Natural killer cell (primary cell): ENCODE results near the gene ATP2B2. TPM values are rescaled to one million over a fixed set of nuclear protein-coding genes. Genes with fewer than 3 reads are reported as not detected.

Experiments used
- ATAC-seq, 3 donors: fragments of 150-1000 bp in 2 of 3; fragments of 200-7000 bp in 1 of 3; cut with Tn5 transposase; 1 replicate in 1 of 3; 2 replicates in 2 of 3; pipeline ENCODE4 v1.10.0; 2021; ENCODE audit warnings: mild to moderate bottlenecking in 2 of 3, moderate library complexity in 2 of 3
- DNase-seq, 2 donors: peaks; one replicate each; pipeline versions ENCODE4 v3.0.0 to v3.0.0-alpha.2; 2013 to 2021; ENCODE audit warnings: mixed read lengths in 1 of 2
- H3K27ac ChIP-seq: one replicate; pipeline ENCODE4 v1.5.1; 2013; ENCODE audit warnings: mild to moderate bottlenecking, low read length
- H3K27me3 ChIP-seq: one replicate; pipeline ENCODE4 v1.6.1; 2013; ENCODE audit warnings: low read length; ENCODE audit not compliant: control insufficient read depth, insufficient read depth
- H3K36me3 ChIP-seq: one replicate; pipeline ENCODE4 v1.6.1; 2013; ENCODE audit warnings: low read length; ENCODE audit not compliant: control insufficient read depth, insufficient read depth
- H3K4me1 ChIP-seq: one replicate; pipeline ENCODE4 v1.6.1; 2013; ENCODE audit warnings: low read length; ENCODE audit not compliant: control insufficient read depth, insufficient read depth
- H3K4me3 ChIP-seq: one replicate; pipeline ENCODE4 v1.5.1; 2013; ENCODE audit warnings: low read length
- H3K9me3 ChIP-seq: one replicate; pipeline ENCODE4 v1.6.1; 2013; ENCODE audit warnings: low read length; ENCODE audit not compliant: control insufficient read depth, insufficient read depth
- H3K27ac Mint-ChIP-seq, 2 donors: one replicate each; pipeline ENCODE4 v1.8.0; 2022; ENCODE audit warnings: mild to moderate bottlenecking in 2 of 2, mixed read lengths in 2 of 2, moderate library complexity in 1 of 2
- H3K27me3 Mint-ChIP-seq, 2 donors: one replicate each; pipeline ENCODE4 v1.8.0; 2022; ENCODE audit warnings: low read depth in 2 of 2, mixed read lengths in 2 of 2
- H3K36me3 Mint-ChIP-seq: one replicate; pipeline ENCODE4 v1.8.0; 2022; ENCODE audit warnings: mixed read lengths
- H3K4me1 Mint-ChIP-seq, 2 donors: one replicate each; pipeline ENCODE4 v1.8.0; 2022; ENCODE audit warnings: mixed read lengths in 2 of 2
- H3K4me3 Mint-ChIP-seq: one replicate; pipeline ENCODE4 v1.8.0; 2022; ENCODE audit warnings: mild to moderate bottlenecking, moderate library complexity, mixed read lengths
- H3K9me3 Mint-ChIP-seq, 2 donors: one replicate each; pipeline ENCODE4 v1.8.0; 2022; ENCODE audit warnings: mixed read lengths in 2 of 2
- CTCF ChIP-seq: fragments of 200-600 bp; IDR thresholded peaks from one replicate; pipeline ENCODE4 v1.8.0; 2022; ENCODE audit warnings: antibody characterized with exemption
- WGBS: methylation state at CpG from one replicate; pipeline ENCODE4 v1.1.7; 2013; ENCODE audit warnings: missing lambda C conversion rate; ENCODE audit not compliant: insufficient coverage; 5-methylcytosine and 5-hydroxymethylcytosine counted together
- intact Hi-C: fragments of 100-400 bp; cut with micrococcal nuclease; formaldehyde crosslinking; loops from one replicate; pipeline ENCODE4 v1.14.2; 2022
- total RNA-seq, 4 donors: library from RNA; stranded (reverse); fragments of 120-200 nt in 1 of 4; gene quantifications; one replicate each; pipeline versions ENCODE4 v1.2.3 to v1.2.4, GENCODE V29; 2013 to 2022

Gene ATP2B2
- total RNA-seq, 3 donors from 2014 or later (not counting 1 experiment from before 2014, with no cell fraction given): not detected

GRCh38 chr3:10342781-10343180, 162.6 kb downstream of the ATP2B2 start:
- H3K27me3 ChIP-seq: no peaks in the 10 kb centered on the region
- H3K27ac ChIP-seq: no peak overlapping the region
- intact Hi-C loops: no loop called here
- H3K27me3 Mint-ChIP-seq: no peaks in the 10 kb centered on the region
- H3K36me3 ChIP-seq: no peaks in the 10 kb centered on the region
- H3K4me1 Mint-ChIP-seq: no peaks in the 10 kb centered on the region
- no peak for ATAC-seq
- H3K4me1 ChIP-seq: peaks cover 3% of the 10 kb centered on the region
- no peak overlapping the region for H3K4me3 Mint-ChIP-seq
- DNase-seq: no peak
- WGBS: 89% methylated on average over 14 of the region's 14 CpGs
- H3K9me3 ChIP-seq: no peaks in the 10 kb centered on the region
- no peaks in the 10 kb centered on the region for H3K9me3 Mint-ChIP-seq
- H3K27ac Mint-ChIP-seq: no peak overlapping the region
- H3K36me3 Mint-ChIP-seq: no peaks in the 10 kb centered on the region
- no peak for TF ChIP-seq CTCF
- H3K4me3 ChIP-seq: no peak overlapping the region

GRCh38 chr3:10341901-10342398, 163.4 kb downstream of the ATP2B2 start:
- no peak for DNase-seq
- Histone ChIP-seq H3K36me3 (no peaks in the 10 kb centered on the region), H3K4me3 (no peak overlapping the region), H3K27me3 (no peaks in the 10 kb centered on the region), H3K9me3 (no peaks in the 10 kb centered on the region), H3K27ac (no peak overlapping the region), H3K4me1 (peaks cover 3% of the 10 kb centered on the region)
- H3K4me3 Mint-ChIP-seq: no peak overlapping the region
- intact Hi-C loops: no loop called here
- no peaks in the 10 kb centered on the region for H3K27me3 Mint-ChIP-seq
- no peak for ATAC-seq
- no peaks in the 10 kb centered on the region for H3K36me3 Mint-ChIP-seq
- TF ChIP-seq CTCF: no peak
- H3K9me3 Mint-ChIP-seq: no peaks in the 10 kb centered on the region
- no peak overlapping the region for H3K27ac Mint-ChIP-seq
- WGBS: 79% methylated on average over 7 of the region's 7 CpGs
- H3K4me1 Mint-ChIP-seq: no peaks in the 10 kb centered on the region

GRCh38 chr3:10340476-10340875, 164.9 kb downstream of the ATP2B2 start:
- no peaks in the 10 kb centered on the region for H3K9me3 Mint-ChIP-seq
- Histone ChIP-seq H3K4me3 (no peak overlapping the region), H3K27ac (no peak overlapping the region), H3K9me3 (no peaks in the 10 kb centered on the region), H3K27me3 (no peaks in the 10 kb centered on the region), H3K4me1 (peaks cover 3% of the 10 kb centered on the region), H3K36me3 (no peaks in the 10 kb centered on the region)
- intact Hi-C loops: no loop called here
- no peak for TF ChIP-seq CTCF
- WGBS: 94% methylated on average over 18 of the region's 18 CpGs
- no peak overlapping the region for H3K27ac Mint-ChIP-seq
- DNase-seq (no peak), ATAC-seq (no peak)
- H3K4me3 Mint-ChIP-seq: no peak overlapping the region
- no peaks in the 10 kb centered on the region for H3K4me1 Mint-ChIP-seq
- H3K36me3 Mint-ChIP-seq: no peaks in the 10 kb centered on the region
- no peaks in the 10 kb centered on the region for H3K27me3 Mint-ChIP-seq

- Histone ChIP-seq H3K4me3 (no peak overlapping the region), H3K4me1 (peaks cover 3% of the 10 kb centered on the region), H3K36me3 (no peaks in the 10 kb centered on the region), H3K9me3 (no peaks in the 10 kb centered on the region), H3K27ac (no peak overlapping the region), H3K27me3 (no peaks in the 10 kb centered on the region)
- WGBS: 64% methylated on average over 4 of the region's 4 CpGs
- ATAC-seq: no peak
- intact Hi-C loops: no loop called here
- H3K4me3 Mint-ChIP-seq: no peak overlapping the region
- no peak for TF ChIP-seq CTCF
- no peaks in the 10 kb centered on the region for H3K4me1 Mint-ChIP-seq
- H3K36me3 Mint-ChIP-seq: no peaks in the 10 kb centered on the region
- no peak for DNase-seq
- no peak overlapping the region for H3K27ac Mint-ChIP-seq
- no peaks in the 10 kb centered on the region for H3K27me3 Mint-ChIP-seq
- H3K9me3 Mint-ChIP-seq: no peaks in the 10 kb centered on the region
Observed at GRCh38 chr3:10340046-10340445, 165.3 kb downstream of the ATP2B2 start.
